Pulmonary artery endothelial cell (primary cell): ENCODE measurements around the gene FASTKD3. TPM values are rescaled to one million over a fixed set of nuclear protein-coding genes. Genes with fewer than 3 reads are reported as not detected.

Experiments
- total RNA-seq: library from RNA; depleted of rRNA; stranded (reverse); fragments of >200 nt; gene quantifications from 2 replicates; pipeline ENCODE4 v1.2.3, GENCODE V29; 2014

The FASTKD3 gene
- total RNA-seq, 1 donor from 2014 or later, result 12.7 TPM

Other genes with a start within 250 kb of the FASTKD3 start
- gene CFAP90, start 17.9 kb downstream of the FASTKD3 start, total RNA-seq, result not detected in 2 replicates
- gene MTRR, start 117 bp upstream of the FASTKD3 start, total RNA-seq, result 23.2 and 32.7 TPM in 2 replicates